ENCODE data around the gene EFL1. TPM values are rescaled to one million over a fixed set of nuclear protein-coding genes. Genes with fewer than 3 reads are reported as not detected.

The EFL1 gene
- total RNA-seq, 3 donors from 2014 or later: 28.7 to 42.9 (median 33.1) TPM

DNA sequence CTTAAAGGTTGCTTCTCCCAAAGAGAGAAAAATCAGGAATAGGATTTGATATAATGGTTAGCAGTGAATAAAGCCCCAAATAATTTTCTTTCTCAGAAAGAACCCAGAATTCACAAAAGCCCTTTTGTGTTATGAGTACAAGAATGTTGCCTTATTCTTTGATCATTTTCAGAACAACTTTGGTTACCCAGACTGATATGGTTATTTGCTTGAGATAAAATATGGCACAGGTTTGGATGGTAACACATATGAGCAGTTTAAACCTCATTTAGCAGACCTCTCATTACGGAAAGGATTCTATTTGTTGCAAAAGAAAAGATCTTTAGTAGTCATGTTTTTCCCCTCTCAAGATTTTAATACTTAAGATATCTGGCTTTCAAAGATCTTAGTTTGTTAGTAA is 111.9 kb downstream of the EFL1 start:
- no peaks in the 10 kb centered on the region for H3K4me1 ChIP-seq (ENCODE audit: low read depth)
- DNase-seq (no peak), ATAC-seq (no peak)
- intact Hi-C loops (cut with DNase I, micrococcal nuclease): no loop called here
- no peaks in the 10 kb centered on the region for H3K9me3 ChIP-seq
- no peak overlapping the region for H3K4me3 ChIP-seq
- H3K36me3 ChIP-seq (ENCODE audit: low read depth): no peaks in the 10 kb centered on the region
- TF ChIP-seq, protein P1, sequence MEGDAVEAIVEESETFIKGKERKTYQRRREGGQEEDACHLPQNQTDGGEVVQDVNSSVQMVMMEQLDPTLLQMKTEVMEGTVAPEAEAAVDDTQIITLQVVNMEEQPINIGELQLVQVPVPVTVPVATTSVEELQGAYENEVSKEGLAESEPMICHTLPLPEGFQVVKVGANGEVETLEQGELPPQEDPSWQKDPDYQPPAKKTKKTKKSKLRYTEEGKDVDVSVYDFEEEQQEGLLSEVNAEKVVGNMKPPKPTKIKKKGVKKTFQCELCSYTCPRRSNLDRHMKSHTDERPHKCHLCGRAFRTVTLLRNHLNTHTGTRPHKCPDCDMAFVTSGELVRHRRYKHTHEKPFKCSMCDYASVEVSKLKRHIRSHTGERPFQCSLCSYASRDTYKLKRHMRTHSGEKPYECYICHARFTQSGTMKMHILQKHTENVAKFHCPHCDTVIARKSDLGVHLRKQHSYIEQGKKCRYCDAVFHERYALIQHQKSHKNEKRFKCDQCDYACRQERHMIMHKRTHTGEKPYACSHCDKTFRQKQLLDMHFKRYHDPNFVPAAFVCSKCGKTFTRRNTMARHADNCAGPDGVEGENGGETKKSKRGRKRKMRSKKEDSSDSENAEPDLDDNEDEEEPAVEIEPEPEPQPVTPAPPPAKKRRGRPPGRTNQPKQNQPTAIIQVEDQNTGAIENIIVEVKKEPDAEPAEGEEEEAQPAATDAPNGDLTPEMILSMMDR (IDR thresholded peaks at IDR 0.05): no peak

DNA sequence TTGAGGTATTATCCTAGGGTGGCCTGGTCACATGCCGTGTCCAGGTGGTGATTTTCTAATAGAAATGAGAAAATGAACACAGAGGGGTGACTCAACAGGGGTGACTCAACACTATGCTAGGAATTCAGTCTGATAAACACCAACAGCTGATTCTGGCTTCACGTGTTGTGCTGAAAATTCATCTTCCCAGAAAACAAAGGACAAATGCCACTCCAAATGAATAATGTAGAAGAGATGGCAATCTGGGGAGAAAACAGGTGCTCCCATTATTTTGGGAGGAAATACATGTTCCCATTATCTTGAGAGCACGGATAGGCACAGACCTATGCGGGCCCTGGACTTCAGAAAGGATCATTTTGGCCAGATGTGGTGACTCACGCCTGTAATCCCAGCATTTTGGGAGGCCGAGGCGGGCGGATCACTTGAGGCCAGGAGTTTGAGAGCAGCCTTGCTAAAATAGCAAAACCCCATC is 115.5 kb downstream of the EFL1 start:
- H3K36me3 ChIP-seq (ENCODE audit: low read depth): no peaks in the 10 kb centered on the region
- intact Hi-C loops (cut with DNase I, micrococcal nuclease): no loop called here
- no peaks in the 10 kb centered on the region for H3K4me1 ChIP-seq (ENCODE audit: low read depth)
- TF ChIP-seq, protein P1 (IDR thresholded peaks at IDR 0.05): no peak
- no peak for DNase-seq
- ATAC-seq: no peak
- no peak overlapping the region for H3K4me3 ChIP-seq
- no peaks in the 10 kb centered on the region for H3K9me3 ChIP-seq

DNA sequence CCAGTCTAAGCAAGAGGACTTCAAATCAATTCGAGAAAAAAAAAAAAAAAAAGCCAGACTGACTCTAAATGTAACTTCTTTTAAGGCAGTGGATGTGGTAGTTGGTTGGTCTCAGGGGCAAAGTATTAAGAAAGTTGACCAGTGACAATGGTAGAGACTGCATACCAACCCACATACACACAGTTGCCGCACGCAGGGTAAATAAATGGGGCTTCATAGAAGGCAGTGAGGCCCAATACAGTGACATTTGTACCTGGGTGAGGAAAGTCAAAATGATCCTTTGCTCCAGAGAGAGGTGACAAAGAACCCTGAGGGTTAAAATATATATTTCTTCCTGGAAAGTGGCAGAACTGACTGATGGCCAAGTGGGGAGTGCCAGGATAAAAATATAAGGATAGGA is 116.0 kb downstream of the EFL1 start:
- ATAC-seq: no peak
- no peaks in the 10 kb centered on the region for H3K36me3 ChIP-seq (ENCODE audit: low read depth)

DNA sequence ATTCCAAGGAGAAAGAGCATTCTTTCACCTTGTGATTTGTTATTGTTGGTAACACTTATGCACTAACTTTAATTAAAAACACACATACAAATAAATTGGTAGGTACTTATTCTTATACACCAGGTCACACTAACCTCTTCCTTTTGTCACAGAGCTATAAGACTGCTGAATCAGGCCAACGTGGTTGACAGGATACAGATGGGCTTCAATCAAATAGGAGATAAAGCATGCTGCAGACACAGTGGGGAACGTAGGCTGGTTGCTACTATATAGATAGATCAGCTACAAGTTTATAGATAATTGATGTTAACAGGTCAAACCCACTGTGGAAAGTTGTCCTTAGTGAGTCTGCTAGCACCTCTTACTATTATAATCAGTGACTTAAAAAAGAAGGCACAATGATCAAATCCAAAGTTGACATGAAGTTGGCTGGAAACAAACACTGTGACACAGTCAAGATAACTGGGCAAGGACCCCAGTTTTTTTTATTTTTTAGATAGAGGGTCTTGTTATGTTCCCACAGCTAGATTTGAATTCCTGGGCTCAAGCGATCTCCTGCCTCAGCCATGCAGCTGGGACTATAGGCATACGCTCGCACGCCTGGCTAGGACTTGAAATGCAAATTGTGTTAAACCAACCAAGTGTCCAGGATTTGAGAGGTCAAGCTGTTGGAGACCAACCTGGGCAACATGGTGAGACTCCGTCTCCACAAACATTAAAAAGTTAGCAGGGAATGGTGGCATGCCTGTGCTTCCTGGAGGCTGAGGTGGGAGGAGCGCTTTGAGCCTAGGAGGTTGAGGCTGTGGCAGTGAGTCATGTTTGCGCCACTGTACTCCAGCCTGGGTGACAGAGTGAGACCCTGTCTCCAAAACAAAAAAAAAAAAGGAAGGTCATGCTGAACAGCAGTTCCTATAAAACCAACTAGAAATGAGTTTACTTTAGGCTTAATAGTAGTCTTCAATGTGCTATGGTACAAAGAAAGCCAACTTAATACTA is 118.8 kb downstream of the EFL1 start:
- Histone ChIP-seq H3K9me3 (no peaks in the 10 kb centered on the region), H3K4me1 (ENCODE audit: low read depth) (no peaks in the 10 kb centered on the region), H3K4me3 (no peak overlapping the region), H3K36me3 (ENCODE audit: low read depth) (no peaks in the 10 kb centered on the region)
- ATAC-seq: no peak
- intact Hi-C loops (cut with DNase I, micrococcal nuclease): no loop called here
- TF ChIP-seq, protein P1 (IDR thresholded peaks at IDR 0.05): no peak
- DNase-seq: no peak

More for the DNA sequence above, 116.0 kb downstream of the EFL1 start:
- Histone ChIP-seq H3K4me3 (no peak overlapping the region), H3K9me3 (no peaks in the 10 kb centered on the region), H3K4me1 (ENCODE audit: low read depth) (no peaks in the 10 kb centered on the region)
- intact Hi-C loops (cut with DNase I, micrococcal nuclease): no loop called here
- DNase-seq: no peak
- TF ChIP-seq, protein P1 (IDR thresholded peaks at IDR 0.05): no peak

DNA sequence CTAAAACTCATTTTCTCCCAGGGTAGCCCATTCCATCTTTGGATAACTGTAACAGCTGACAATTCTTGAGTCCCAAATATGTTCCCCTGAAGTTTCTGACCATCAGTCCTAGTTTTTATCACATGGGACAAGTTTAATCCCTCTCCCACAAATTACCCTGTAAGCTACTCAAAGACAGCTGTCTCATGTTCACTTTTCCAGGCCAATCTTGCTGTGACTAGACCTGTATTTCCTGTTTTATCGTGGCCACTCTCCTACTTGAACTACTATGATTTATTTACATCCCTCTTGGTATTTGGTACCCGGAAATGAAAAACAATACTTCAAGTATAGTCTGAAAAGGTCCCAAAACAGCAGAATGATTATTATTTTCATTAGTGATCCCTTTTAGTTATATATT is 121.6 kb downstream of the EFL1 start:
- Histone ChIP-seq H3K4me3 (no peak overlapping the region), H3K4me1 (ENCODE audit: low read depth) (no peaks in the 10 kb centered on the region), H3K36me3 (ENCODE audit: low read depth) (no peaks in the 10 kb centered on the region), H3K9me3 (no peaks in the 10 kb centered on the region)
- TF ChIP-seq, protein P1 (IDR thresholded peaks at IDR 0.05): no peak
- intact Hi-C loops (cut with DNase I, micrococcal nuclease): no loop called here
- ATAC-seq (no peak), DNase-seq (no peak)

Measured in mucosa of descending colon (tissue), 3 donors.